SU-DHL-6 (cell line): ENCODE data around the gene GNAO1.

Experiments
- CTCF ChIP-seq: fragments of 200-600 bp; sonication (generic); IDR thresholded peaks from one replicate; pipeline ENCODE4 v1.5.1; 2017; ENCODE audit warnings: antibody characterized with exemption, mild to moderate bottlenecking, low read length, moderate library complexity; ENCODE audit not compliant: insufficient read depth, poor library complexity, severe bottlenecking
- EZH2phosphoT487 ChIP-seq: fragments of 200-600 bp; sonication (generic), shearing (Covaris generic); conservative IDR thresholded peaks from 2 replicates; pipeline ENCODE4 v1.6.1; 2018; ENCODE audit warnings: mild to moderate bottlenecking, antibody characterized with exemption, low read length, moderate library complexity, mixed read lengths

GRCh38 chr16:56332464-56333079 is 141.3 kb downstream of the GNAO1 start:
- TF ChIP-seq CTCF: no peak
- TF ChIP-seq EZH2phosphoT487: no peak
